ENCODE data around the gene RNF141.

- TF ChIP-seq CTCF (IDR thresholded peaks at IDR 0.05; ENCODE audit: insufficient read depth, low read depth, low read length) = no peak
- no peak for TF ChIP-seq EZH2 (IDR thresholded peaks at IDR 0.05; ENCODE audit: insufficient read depth, low read length)
Measured at GRCh38 chr11:10566257-10566957, 25.4 kb upstream of the RNF141 start.
